ENCODE results near the gene MED27.

- no peak for TF ChIP-seq EZH2phosphoT487 (IDR thresholded peaks at IDR 0.05; ENCODE audit: low read depth, severe bottlenecking, unreplicated experiment)
- no peak for TF ChIP-seq CTCF (IDR thresholded peaks at IDR 0.05; ENCODE audit: poor library complexity)
These were observed 204.6 kb downstream of the MED27 start for GRCh38 chr9:131874916-131875670.

Measured in hepatocyte (in vitro differentiated cells).